Measurements from ENCODE around the gene CNPY4.

Gene CNPY4, protein sequence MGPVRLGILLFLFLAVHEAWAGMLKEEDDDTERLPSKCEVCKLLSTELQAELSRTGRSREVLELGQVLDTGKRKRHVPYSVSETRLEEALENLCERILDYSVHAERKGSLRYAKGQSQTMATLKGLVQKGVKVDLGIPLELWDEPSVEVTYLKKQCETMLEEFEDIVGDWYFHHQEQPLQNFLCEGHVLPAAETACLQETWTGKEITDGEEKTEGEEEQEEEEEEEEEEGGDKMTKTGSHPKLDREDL

DNA sequence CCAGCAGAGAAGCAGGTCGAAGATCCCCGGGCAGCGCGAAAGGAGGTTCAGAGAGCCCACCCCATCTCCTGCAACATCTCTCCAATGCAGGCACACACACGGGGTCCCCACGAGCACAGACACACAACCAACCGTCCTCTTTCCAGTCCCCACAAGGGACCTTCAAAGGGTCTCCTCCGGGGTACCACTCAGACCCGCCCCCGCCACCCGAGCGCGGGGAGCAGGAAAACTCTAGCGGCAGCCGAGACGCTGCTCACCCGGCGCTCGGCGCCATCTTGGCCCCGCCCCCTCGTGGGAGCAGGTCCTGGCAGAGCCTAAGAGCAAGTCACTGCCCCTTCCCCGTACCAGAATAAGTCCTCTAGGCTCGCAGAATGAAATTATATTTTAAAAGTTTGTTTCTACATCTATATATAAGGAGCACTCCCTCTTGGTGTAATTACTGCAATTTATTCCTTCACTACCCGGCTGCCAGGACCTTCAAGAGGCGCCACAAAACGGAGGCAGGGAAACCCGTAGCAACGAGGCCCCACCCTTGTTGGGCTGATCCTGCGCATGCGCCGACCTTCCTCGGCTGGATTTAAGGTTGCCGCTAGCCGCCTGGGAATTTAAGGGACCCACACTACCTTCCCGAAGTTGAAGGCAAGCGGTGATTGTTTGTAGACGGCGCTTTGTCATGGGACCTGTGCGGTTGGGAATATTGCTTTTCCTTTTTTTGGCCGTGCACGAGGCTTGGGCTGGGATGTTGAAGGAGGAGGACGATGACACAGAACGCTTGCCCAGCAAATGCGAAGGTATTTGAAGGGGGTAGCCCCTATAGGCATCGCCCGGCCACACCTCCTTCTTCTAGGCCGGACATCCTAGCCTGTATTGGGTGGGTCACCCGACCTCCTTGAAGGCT lies at the start of gene CNPY4, which contains the start of gene TAF6:
CNPY4 (plus strand) TSS at position 563 of the 898 bp plus-strand sequence; CDS start at position 674, 111 bp downstream.
TAF6 (minus strand) TSS at position 287 of the 898 bp plus-strand sequence. CDS start 5,149 bp downstream, outside the sequence.
- peak; percentile 96 for DNase-seq

DNA sequence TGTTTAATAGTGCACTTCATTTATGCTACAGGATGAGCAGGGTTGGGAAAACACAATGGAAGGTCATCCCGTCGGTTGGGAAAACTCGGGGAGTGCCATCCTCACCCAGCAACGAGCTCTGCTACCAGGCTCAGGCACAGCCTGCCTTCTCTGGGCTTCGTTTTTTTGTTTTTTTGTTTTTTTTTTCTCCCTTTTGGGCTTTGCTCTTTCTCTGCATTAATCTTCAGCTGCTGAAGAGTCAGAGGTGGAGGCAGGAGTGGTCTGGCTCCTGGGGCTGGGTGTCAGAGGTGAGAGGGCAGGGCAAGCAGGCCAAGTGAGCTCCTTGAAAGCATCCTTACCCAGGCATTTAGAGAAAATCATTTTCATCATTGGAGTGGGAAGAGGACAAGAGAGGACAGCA lies 49.4 kb upstream of the CNPY4 start:
- DNase-seq = no peak

DNA sequence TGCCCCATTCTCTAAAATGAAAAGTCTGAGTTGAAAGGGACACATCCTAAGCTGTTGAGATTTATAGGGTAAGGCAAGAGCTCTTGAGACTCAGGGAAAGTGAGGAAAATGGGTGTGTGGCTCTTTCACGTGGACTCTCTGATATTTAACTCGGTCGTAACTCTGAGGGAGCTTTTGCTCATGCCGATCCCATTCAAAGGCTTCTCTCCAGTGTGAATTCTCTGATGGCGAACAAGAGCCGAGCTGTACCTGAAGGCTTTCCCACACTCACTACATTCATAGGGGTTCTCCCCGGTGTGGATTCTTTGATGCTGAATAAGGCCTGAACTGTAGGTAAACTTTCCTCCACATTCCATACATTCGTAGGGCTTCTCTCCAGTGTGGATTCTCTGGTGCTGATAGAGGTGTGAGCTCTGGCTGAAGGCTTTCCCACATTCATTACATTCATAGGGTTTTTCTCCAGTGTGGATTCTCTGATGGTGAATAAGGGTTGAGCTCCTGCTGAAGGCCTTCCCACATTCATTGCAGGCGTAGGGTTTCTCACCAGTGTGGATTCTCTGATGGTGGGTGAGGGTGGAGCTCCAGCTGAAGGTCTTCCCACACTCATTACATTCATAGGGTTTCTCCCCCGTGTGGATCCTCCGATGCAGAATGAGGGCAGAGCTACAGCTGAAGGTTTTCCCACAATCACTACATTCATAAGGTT lies 48.3 kb upstream of the CNPY4 start:
- DNase-seq = no peak

DNA sequence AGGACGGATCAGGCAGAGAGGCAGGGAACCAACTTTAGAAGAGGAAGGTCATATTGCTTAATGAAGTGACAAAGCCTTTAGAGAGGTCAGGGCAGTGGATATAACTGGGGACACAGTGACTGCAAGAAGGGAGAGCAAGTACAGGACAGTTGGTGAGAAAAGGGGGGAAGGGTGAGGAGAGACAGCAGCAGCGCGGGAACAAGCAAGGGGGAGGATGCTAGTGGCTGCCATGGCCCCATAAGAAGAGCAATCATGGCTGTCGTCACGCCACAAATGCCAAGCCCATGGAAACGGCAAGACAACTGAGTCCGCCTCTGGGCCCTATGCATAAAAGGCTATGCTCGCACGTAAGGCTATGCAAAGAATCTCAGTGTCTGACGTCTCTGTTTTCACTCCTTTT lies 47.0 kb upstream of the CNPY4 start:
- no peak for DNase-seq

DNA sequence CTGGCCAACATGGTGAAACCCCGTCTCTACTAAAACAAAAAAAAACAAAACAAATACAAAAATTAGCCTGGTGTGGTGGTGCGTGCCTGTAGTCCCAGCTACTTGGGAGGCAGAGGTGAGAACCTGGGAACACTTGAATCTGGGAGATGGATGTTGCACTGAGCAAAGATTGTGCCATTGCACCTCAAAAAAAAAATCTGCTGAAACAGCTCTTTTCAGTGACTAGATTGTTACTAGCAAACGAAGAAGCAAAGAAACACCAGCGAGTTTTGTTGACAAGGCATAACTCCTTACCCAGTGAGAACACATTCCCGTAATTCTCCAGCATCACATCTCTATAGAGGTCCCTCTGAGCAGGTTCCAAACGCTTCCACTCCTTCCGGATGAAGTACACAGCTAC lies 44.6 kb upstream of the CNPY4 start:
- DNase-seq = no peak

DNA sequence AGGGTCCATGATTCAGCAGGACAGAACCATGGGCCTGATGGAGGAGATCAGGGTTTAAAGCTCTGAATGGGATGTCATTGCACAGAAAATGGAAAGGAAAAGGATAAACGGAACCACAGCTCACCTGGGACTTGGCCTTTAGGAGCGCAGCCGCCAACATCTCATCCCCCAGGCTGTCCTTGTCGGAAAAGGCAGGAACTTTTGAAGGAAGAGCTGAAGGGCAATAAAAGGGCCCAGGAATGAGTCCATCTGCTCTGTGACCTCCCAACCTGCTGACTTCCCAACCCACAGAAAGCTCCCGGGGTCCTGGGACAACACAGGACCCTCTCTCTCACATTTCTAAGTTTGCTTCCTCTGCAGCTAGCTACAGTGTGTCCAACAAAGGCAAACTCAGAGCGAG lies 44.0 kb upstream of the CNPY4 start:
- no peak for DNase-seq

DNA sequence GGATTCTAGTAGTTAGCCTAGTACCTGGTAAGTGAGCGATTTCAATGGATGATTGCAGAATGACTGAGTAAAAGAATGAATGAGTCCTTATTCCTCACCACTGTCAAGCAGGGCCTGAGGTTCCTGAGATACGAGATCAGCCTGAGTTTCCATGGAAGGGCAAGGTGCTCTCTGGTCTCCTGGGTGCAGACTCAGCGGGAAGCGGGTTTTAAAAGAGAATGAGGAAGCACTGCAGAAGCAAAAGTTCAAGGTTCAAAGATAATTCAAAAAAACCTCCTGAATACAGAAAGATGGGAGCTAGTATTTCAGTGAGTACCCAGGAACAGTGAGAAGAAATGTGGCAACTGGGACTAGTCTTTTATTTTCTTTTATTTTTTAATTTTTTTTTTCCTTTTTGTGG lies 42.2 kb upstream of the CNPY4 start:
- DNase-seq = no peak

DNA sequence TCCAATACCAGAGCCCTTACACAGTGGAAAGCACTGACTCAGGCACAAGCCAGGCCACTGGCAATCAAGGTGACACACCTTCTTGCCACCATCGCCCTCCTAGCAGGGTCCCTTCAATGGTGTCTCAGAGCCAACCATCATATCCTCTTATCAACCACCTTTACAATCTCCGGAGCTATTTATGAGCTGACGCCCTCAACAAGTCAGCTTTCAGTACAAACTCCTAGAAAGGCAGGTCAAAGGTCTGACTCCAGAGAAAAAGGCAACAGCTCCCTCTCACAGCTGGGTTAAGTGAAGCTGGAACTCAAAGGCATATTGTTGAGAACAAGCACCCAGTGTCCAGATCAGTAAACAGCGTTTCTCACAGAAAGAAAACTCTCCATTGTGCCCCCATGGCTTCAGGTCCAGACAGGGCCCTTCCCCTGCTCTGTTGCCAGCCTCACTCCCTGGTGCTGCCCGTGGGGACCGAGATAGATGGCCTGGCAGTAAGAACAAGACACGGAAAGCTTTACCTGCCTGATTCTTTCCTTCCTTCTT lies 40.3 kb upstream of the CNPY4 start:
- no peak for DNase-seq

DNA sequence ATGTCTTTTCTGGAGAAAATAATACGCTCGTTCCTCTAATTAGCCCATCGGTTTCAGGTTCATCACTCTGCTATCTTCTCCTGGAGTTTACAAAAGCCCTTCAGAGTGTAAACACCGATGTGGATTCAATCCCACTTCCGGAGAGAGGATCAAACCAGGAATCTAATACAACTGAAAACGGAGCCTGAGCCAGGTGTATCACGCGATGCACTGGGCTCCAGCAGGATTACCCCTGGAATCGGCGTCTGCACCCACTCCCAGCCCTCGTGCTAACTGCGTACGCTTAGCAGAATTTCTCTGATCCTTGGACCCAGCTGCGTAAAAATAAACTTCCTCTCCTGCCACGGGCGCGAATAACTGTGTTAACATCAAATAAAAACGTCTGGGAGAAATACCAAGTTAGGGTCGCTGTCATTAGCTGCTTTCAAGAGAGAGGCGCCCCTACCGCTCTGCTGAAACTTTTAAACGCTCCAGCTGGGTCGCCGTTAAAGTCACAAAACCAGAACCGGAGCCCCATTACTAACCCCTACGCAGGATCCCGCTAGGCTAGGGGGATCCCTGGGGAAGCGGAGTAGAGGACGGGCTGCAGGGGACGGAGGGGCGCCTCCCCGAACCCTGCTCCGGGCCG lies 38.4 kb upstream of the CNPY4 start:
- peak; percentile 25 for DNase-seq

DNA sequence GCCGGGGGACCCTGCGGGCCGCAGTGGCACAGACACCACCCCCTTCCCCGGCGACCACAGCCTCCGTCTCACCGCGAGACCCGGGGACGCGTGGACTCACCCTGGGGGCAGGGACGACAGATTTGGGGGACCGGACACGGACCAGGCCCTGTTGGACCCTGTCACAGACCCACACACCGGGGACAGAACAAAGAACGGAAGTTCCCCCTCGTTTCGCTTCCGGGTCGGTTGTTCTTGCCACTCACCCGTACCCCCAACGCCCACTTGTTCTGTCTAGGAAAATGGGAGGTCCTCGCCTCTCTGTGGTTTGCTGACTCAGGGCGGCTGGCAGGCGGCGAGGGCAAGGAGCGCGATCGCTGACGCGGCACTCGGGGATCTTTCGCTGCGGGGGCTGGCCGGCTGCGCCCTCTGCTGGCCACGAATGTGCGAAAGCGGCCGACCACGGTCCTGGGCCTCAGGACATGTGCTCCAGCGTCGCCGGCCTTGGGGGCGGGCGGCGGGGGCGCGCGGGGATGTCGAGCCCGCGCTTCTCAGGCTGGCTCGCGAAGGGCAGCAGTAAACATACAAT lies 37.8 kb upstream of the CNPY4 start, which contains the start of gene ZNF3:
ZNF3 (minus strand) TSS at position 189 of the 568 bp plus-strand sequence. CDS start 4,366 bp downstream, outside the sequence.
- DNase-seq = peak; percentile 99

DNA sequence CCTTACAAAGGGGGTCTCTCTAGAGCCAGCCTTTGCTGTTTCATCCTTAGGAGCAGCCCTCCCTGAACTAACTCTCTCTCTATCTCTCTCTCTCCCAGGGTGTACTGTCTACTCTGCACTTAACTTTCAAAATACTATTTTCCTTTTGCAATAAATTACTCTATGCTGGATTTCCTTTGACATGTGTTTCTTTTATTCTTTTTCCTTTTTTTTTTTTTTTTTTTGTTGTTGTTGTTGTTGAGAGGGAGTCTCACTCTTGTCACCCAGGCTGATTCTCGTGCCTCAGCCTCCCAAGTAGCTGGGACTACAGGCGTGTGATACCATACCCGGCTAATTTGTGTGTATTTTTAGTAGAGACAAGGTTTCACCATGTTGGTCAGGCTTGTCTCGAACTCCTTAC lies 36.5 kb upstream of the CNPY4 start:
- DNase-seq = no peak

DNA sequence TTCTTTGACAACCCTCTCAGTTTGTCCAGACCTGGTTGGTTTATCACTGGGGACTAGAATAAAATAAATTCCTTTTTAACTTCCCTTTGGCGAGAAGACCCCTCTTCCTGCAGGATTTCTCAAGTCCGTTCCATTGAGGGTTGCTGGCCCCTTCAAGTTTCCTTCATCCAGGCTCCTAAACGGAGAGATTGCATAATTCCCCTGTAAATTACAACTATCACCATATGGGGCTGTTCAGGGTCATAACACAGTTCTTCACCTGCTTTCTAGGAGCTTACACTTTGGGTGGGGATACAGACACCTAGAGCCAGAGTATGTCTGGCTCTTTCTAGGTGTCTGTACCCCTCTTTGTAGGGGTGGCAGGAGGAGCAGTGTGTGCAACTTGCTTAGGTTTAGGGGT lies 33.9 kb upstream of the CNPY4 start:
- no peak for DNase-seq

DNA sequence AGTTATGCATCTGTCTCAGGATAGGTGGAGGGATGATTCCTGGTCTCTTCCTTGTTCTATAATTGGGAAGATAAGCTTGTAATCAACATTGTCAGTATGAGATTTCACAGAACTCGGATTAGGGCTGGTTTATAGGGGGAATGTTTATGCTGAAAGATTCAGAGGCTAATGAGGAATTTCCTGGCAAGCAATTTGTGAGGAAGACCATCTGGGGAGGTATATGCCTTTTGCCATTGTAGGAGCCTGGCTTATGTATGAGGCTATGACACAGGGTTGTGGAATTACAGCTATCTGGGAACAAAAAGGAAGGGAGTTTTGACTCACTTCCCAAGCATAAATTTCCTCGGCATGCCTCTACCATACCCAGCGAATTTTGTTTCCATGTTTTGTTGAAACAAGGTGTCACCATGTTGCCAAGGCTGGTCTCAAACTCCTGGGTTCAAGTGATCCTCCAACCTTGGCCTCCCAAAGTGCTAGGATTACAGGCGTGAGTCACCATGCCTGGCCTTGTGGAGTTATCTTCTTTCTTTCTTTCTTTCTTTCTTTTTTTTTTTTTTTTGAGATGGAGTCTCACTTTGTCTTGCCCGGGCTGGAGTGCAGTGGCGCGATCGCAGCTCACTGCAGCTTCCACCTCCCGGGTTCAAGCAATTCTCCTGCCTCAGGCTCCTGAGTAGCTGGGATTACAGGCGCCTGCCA lies 32.2 kb upstream of the CNPY4 start:
- no peak for DNase-seq

DNA sequence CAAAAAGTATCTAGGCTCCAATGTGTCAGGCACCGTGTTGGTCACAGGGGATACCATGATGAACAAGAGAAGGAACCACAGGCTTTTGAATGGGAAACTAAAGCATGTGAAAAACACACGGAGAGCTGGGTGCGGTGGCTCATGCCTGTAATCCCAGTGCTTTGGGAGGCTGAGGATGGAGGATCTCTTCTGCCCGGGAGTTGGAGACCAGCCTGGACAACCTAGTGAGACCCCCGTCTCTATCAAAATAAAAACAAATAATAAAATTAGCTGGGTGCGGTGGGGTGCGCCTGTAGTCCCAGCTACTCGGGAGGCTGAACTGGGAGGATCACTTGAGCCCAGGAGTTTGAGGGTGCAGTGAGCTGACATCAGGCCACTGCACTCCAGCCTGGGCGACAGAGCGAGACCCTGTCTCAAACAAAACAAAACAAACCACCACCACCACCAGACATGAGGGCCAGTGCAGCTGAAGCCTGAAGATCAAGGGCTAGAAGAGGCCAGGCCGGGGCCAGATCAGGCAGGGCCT lies 31.3 kb upstream of the CNPY4 start:
- no peak for DNase-seq

DNA sequence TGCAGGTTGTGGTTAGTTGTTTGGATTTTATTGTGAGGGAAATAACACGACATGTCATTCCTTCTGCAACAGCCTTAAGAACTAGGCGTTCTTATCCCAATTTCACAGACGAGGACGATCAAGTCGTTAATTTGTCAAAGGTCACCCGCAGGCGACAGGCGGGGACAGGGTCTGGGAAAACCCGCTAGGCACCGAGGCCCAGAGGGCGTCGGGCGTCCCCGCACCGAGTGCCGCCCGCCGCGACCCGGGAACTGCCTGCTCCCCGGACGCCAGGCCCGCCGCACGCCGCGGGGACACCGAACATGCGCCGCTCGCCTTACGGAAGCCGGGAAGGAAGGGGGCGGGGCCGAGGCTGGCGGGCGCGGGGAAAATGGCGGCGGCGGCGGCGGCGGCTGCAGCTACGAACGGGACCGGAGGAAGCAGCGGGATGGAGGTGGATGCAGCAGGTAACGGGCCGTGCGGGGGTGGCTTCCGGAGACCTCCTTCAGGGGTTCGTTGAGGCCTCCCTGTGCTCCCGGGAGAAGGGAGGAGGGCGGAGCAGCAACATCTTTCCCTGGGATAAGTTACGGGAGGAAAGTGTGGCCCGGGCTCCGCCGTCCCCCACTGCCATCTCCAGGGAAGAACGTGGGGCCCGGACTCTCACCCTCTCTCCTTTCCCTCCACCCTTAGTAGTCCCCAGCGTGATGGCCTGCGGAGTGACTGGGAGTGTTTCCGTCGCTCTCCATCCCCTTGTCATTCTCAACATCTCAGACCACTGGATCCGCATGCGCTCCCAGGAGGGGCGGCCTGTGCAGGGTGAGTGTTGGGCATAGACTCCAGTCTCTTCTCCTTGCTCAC lies 30.6 kb upstream of the CNPY4 start, which contains the start of gene COPS6:
COPS6 (plus strand) TSS at position 349 of the 837 bp plus-strand sequence; CDS start at position 371, 22 bp downstream.
- peak; percentile 73 for DNase-seq

DNA sequence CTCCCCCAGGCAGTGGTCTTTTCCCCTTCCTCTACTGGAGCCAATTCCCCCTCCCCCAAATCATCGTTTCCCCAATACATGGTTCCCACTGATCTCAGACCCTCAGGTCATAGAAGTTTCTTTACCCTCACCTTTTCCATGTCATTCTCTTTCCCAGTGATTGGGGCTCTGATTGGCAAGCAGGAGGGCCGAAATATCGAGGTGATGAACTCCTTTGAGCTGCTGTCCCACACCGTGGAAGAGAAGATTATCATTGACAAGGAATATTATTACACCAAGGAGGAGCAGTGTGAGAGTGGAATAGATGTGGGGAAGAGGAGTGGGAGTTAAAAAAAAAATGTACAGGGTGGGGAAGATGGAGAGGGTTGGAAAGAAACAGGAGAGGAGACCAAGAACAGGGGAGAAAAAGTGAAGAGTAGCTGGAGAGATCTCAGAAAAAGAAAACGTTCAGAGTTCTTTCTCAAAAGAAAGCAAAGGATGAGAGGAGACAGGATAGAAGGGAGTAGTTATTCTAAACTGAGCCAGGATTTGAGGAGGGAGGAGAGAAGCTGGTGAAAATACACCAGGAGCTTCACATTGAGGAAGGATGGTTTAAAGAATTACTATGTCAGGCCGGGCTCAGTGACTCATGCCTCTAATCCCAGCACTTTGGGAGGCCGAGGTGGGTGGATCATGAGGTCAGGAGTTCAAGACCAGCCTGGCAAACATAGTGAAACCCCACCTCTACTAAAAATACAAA lies 29.8 kb upstream of the CNPY4 start:
- no peak for DNase-seq

DNA sequence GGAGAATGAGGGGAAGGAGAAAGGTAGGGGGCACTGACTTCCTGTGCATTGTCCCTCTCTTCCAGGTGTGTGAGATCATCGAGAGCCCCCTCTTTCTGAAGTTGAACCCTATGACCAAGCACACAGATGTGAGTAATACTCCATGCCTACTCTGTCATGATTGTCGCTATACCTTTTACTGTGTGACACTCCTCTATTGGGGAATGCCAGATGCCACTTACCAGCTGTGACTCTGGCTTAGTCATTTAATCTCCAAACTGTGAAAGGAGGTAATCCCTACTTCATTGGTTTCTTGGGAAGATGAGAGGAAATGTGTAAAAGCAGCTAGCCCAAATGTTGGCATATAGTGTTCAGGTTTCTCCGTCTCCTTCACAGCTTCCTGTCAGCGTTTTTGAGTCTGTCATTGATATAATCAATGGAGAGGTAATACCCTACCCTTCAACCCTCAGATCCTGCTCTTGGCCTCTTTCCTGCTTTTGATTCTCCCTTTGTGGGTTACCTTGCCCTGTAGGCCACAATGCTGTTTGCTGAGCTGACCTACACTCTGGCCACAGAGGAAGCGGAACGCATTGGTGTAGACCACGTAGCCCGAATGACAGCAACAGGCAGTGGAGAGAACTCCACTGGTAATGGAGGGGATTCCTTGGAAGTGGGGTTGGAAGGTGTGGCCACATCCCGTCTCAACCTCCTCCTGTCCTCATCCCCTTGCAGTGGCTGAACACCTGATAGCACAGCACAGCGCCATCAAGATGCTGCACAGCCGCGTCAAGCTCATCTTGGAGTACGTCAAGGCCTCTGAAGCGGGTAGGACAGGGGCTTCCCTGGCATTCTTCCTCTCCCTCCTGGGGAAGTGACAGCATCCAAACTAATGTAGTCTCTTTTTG lies 28.7 kb upstream of the CNPY4 start:
- DNase-seq = no peak

DNA sequence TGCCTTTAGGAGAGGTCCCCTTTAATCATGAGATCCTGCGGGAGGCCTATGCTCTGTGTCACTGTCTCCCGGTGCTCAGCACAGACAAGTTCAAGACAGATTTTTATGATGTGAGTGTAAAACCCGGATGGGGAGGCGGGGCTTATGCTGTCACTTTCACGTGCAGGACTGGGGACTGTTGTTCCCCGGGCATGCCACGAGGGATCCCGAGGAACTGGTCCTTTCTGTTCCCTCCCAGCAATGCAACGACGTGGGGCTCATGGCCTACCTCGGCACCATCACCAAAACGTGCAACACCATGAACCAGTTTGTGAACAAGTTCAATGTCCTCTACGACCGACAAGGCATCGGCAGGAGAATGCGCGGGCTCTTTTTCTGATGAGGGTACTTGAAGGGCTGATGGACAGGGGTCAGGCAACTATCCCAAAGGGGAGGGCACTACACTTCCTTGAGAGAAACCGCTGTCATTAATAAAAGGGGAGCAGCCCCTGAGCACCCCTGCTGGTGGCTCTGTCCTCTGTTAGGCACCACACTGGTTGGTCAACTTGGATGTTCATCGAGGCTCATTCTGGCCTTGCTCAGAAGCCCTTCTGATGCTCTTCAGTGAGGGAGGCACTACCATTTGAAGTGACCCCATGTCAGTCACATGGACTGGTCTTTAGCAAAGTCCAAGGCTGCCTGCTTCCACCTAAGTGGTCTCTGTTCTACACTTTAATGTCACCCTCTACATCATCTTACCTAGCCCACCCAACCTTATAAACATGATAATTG lies 27.8 kb upstream of the CNPY4 start:
- DNase-seq = no peak
